GM21367 (cell line): ENCODE measurements around the gene HDAC7.

ENCODE experiments used
- ATAC-seq: cut with Tn5 transposase; IDR thresholded peaks from one replicate; pipeline ENCODE4 v1.9.1; 2021; ENCODE audit not compliant: unreplicated experiment

Gene HDAC7

GRCh38 chr12:47833591-47834012 lies 13.9 kb upstream of the HDAC7 start:
- ATAC-seq, result no peak

GRCh38 chr12:47832263-47832933 lies 12.7 kb upstream of the HDAC7 start:
- no peak for ATAC-seq

- ATAC-seq, result no peak
These were observed 9.9 kb upstream of the HDAC7 start for GRCh38 chr12:47829584-47829983.

GRCh38 chr12:47828976-47829482 lies 9.3 kb upstream of the HDAC7 start:
- no peak for ATAC-seq

- ATAC-seq, result no peak
These were observed 8.6 kb upstream of the HDAC7 start for GRCh38 chr12:47828008-47828975.

GRCh38 chr12:47825173-47825639 lies 5.5 kb upstream of the HDAC7 start:
- no peak for ATAC-seq

GRCh38 chr12:47824635-47825034 lies 4.9 kb upstream of the HDAC7 start:
- no peak for ATAC-seq

GRCh38 chr12:47824198-47824597 lies 4.5 kb upstream of the HDAC7 start:
- ATAC-seq, result no peak

- no peak for ATAC-seq
These were observed 3.9 kb upstream of the HDAC7 start for GRCh38 chr12:47823422-47824086.

GRCh38 chr12:47822863-47823262 lies 3.2 kb upstream of the HDAC7 start:
- ATAC-seq, result no peak

- ATAC-seq, result no peak
These were observed 2.7 kb upstream of the HDAC7 start for GRCh38 chr12:47822401-47822800.

GRCh38 chr12:47821346-47821706 lies 1.6 kb upstream of the HDAC7 start:
- ATAC-seq, result no peak

- ATAC-seq, result no peak
These were observed 1.1 kb upstream of the HDAC7 start for GRCh38 chr12:47820631-47821345.

- ATAC-seq, result no peak
These were observed 386 bp downstream of the HDAC7 start for GRCh38 chr12:47819138-47819895.

GRCh38 chr12:47818467-47819137 lies 1.1 kb downstream of the HDAC7 start:
- ATAC-seq, result no peak

- ATAC-seq, result no peak
These were observed 1.7 kb downstream of the HDAC7 start for GRCh38 chr12:47818007-47818376.

GRCh38 chr12:47817272-47818006 lies 2.3 kb downstream of the HDAC7 start:
- ATAC-seq, result no peak

GRCh38 chr12:47816403-47817271 lies 3.1 kb downstream of the HDAC7 start:
- no peak for ATAC-seq
